ENCODE data around the gene MTHFR. TPM values are rescaled to one million over a fixed set of nuclear protein-coding genes. Genes with fewer than 3 reads are reported as not detected.

Gene MTHFR
- total RNA-seq: 21.2 and 23.4 TPM in 2 replicates

GRCh38 chr1:11805422-11806306 is at the start of gene MTHFR, which contains the start of gene CLCN6:
Gene MTHFR (minus strand): TSS chr1:11805964. CDS start chr1:11803116, 2,848 bp downstream.
Gene CLCN6 (plus strand): TSS chr1:11806191. CDS start chr1:11806263, 72 bp downstream.

DNA sequence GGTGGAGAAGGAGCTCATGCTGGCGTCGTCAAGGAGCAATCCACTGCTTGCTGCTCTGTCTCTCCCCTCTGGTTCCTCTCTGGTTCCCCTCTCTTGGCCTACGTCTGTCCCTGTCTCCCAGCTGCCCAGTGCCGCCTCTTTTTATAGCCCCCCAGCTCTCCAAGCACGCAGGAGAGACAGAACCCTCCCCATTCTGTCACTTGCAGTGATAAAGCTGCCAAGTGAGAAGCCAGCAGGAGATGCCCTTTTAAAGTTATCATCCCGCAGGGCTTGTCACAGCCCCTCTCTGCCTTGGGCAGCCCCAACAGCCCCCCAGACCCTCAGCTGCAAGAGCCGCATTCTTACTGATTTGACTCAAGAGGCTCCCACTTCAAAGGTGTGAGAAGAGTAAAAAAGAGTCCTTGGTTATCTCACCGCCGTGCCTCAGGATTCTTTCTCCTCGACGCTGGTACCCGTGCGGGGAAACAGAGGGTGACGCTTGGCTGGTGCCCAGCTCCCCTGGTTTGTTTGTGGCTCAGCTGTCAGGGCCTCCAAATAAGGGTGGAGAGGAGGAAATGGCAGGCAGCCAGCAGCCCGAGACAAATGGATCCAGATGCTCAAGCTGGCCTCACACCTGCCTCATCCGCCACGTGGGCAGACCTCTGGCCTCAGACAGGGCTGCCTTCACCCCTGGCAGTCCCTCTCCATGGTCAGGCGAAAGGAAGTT is 42.1 kb upstream of the MTHFR start, which contains the start of gene NPPA:
Gene NPPA (minus strand): TSS at position 117 of the 706 bp plus-strand sequence. CDS start 99 bp downstream, at position 18.

GRCh38 chr1:11761988-11762406 is 43.8 kb downstream of the MTHFR start, which contains the start of gene C1orf167:
Gene C1orf167 (plus strand): TSS chr1:11762193. CDS start chr1:11764401, 2,208 bp downstream.

GRCh38 chr1:11735854-11736745 is 69.7 kb downstream of the MTHFR start, which contains the start of gene AGTRAP:
Gene AGTRAP (plus strand): TSS chr1:11736136. CDS start chr1:11736209, 73 bp downstream.

Small RNA genes lying within 50 kb of the gene (small RNA-seq; reads per million reads assigned to genes)
- gene RF02156: not detected
- gene RF02157: not detected
- not detected for gene RF02158

Other genes with a start within 250 kb of the MTHFR start
- gene FBXO2, start 151.5 kb downstream of the MTHFR start, total RNA-seq: 1.3 and 2.3 TPM in 2 replicates
- gene FBXO44, start 151.1 kb downstream of the MTHFR start, total RNA-seq: 9.6 and 18.6 TPM in 2 replicates
- gene FBXO6, start 141.8 kb downstream of the MTHFR start, total RNA-seq: 2.3 and 3.3 TPM in 2 replicates
- 26.8 and 32.7 TPM in 2 replicates for gene MAD2L2, start 124.8 kb downstream of the MTHFR start, total RNA-seq
- gene DRAXIN, start 114.3 kb downstream of the MTHFR start, total RNA-seq: 0.33 and 0.96 TPM in 2 replicates
- gene AGTRAP, start 69.8 kb downstream of the MTHFR start, total RNA-seq: 42.9 and 50.6 TPM in 2 replicates
- not detected in 2 replicates for gene C1orf167, start 43.8 kb downstream of the MTHFR start, total RNA-seq
- gene CLCN6, start 227 bp upstream of the MTHFR start, total RNA-seq: 10.5 and 16.6 TPM in 2 replicates
- not detected in 2 replicates for gene NPPA, start 41.8 kb upstream of the MTHFR start, total RNA-seq
- not detected in 2 replicates for gene NPPB, start 53.0 kb upstream of the MTHFR start, total RNA-seq
- 84.7 and 104 TPM in 2 replicates for gene KIAA2013, start 120.5 kb upstream of the MTHFR start, total RNA-seq
- 369 and 460 TPM in 2 replicates for gene PLOD1, start 128.8 kb upstream of the MTHFR start, total RNA-seq
- 72.2 and 81.6 TPM in 2 replicates for gene MFN2, start 174.5 kb upstream of the MTHFR start, total RNA-seq
- gene MIIP, start 213.5 kb upstream of the MTHFR start, total RNA-seq: 29.1 and 34.3 TPM in 2 replicates

All from vein endothelial cell (primary cell).